Measurements from ENCODE around the gene ZC3H18.

GRCh38 chr16:88549671-88550245, 20.4 kb upstream of the ZC3H18 start:
- TF ChIP-seq EZH2 (IDR thresholded peaks at IDR 0.05; ENCODE audit: low read length, missing control alignments): no peak
- no peak for TF ChIP-seq CTCF (conservative IDR thresholded peaks at IDR 0.05 in 1 of 2, IDR thresholded peaks at IDR 0.05 in 1 of 2; ENCODE audit: low read depth in 1 of 2, low read length in 2 of 2)
